Mucosa of gallbladder (tissue), 1 donor: ENCODE data around the gene PPP1R12C. TPM values are rescaled to one million over a fixed set of nuclear protein-coding genes. Genes with fewer than 3 reads are reported as not detected.

ENCODE experiments used
- DNase-seq: peaks from one replicate; pipeline ENCODE4 v3.0.0-alpha.2; 2020; ENCODE audit warnings: low spot score
- total RNA-seq: library from RNA; stranded (reverse); gene quantifications from one replicate; pipeline ENCODE4 v1.2.1, GENCODE V29; 2021
- donor health status: DM: no; HTN: no; CAD: no.

Gene PPP1R12C
- total RNA-seq, 1 donor from 2014 or later: 189 TPM

GRCh38 chr19:55146705-55147273, 29.4 kb upstream of the PPP1R12C start:
- DNase-seq: no peak

GRCh38 chr19:55146078-55146704, 28.8 kb upstream of the PPP1R12C start:
- DNase-seq: no peak

GRCh38 chr19:55145232-55145631, 27.8 kb upstream of the PPP1R12C start:
- DNase-seq: no peak

- no peak for DNase-seq
Measured at GRCh38 chr19:55141696-55142095, 24.3 kb upstream of the PPP1R12C start.

- DNase-seq: no peak
Measured at GRCh38 chr19:55137915-55138314, 20.5 kb upstream of the PPP1R12C start.

GRCh38 chr19:55136399-55137102, 19.1 kb upstream of the PPP1R12C start:
- no peak for DNase-seq

- no peak for DNase-seq
Measured at GRCh38 chr19:55134736-55135135, 17.3 kb upstream of the PPP1R12C start.

GRCh38 chr19:55133639-55134444, 16.4 kb upstream of the PPP1R12C start:
- no peak for DNase-seq

GRCh38 chr19:55132453-55133129, 15.2 kb upstream of the PPP1R12C start:
- no peak for DNase-seq

GRCh38 chr19:55131421-55131820, 14.0 kb upstream of the PPP1R12C start:
- DNase-seq: no peak

GRCh38 chr19:55119053-55119452, 1.6 kb upstream of the PPP1R12C start:
- DNase-seq: no peak

- DNase-seq: peak; percentile 45
Measured at GRCh38 chr19:55118401-55118991, 1.1 kb upstream of the PPP1R12C start.

- DNase-seq: peak; percentile 99
Measured at GRCh38 chr19:55117663-55118391, 390 bp upstream of the PPP1R12C start.

- DNase-seq: peak; percentile 67
Measured at GRCh38 chr19:55116232-55116858, 1.1 kb downstream of the PPP1R12C start.

GRCh38 chr19:55115446-55116065, 1.9 kb downstream of the PPP1R12C start:
- no peak for DNase-seq

GRCh38 chr19:55114566-55115145, 2.8 kb downstream of the PPP1R12C start:
- DNase-seq: no peak

GRCh38 chr19:55113570-55114039, 3.8 kb downstream of the PPP1R12C start:
- peak; percentile 81 for DNase-seq

GRCh38 chr19:55112777-55113569, 4.5 kb downstream of the PPP1R12C start:
- DNase-seq: no peak
